HCT116 (cell line): ENCODE results near the gene CHRND.

ENCODE experiments used
- POLR2A ChIP-seq: IDR thresholded peaks from 2 replicates; pipeline ENCODE4 v1.7.0; 2011; ENCODE audit warnings: borderline replicate concordance; ENCODE audit not compliant: insufficient read depth, insufficient read length; ENCODE audit errors: extremely low read depth
- ZFX ChIP-seq: fragments of 450-650 bp; IDR thresholded peaks from 2 replicates; pipeline ENCODE4 v1.6.1; 2017

- TF ChIP-seq POLR2A (no peak), ZFX (no peak)
Measured at GRCh38 chr2:232529806-232530547, 4.0 kb downstream of the CHRND start.
